PFSK-1 (cell line): ENCODE results near the gene OR1M1.

Experiments
- POLR2AphosphoS5 ChIP-seq: IDR thresholded peaks from 2 replicates; pipeline ENCODE4 v1.6.1; 2012; ENCODE audit warnings: low read depth, mild to moderate bottlenecking, control low read depth, low read length, moderate library complexity
- REST ChIP-seq, 2 experiments: IDR thresholded peaks; 2 replicates each; pipeline versions ENCODE4 v1.6.1 to v1.8.0; 2011 to 2012; ENCODE audit warnings: low read depth in 2 of 2, low read length in 2 of 2, control low read depth in 1 of 2, inconsistent platforms in 1 of 2, mild to moderate bottlenecking in 1 of 2, moderate library complexity in 1 of 2; ENCODE audit not compliant: insufficient read depth in 1 of 2
- SIN3A ChIP-seq: IDR thresholded peaks from 2 replicates; pipeline ENCODE4 v1.6.1; 2012; ENCODE audit warnings: mild to moderate bottlenecking, low read length, moderate library complexity, borderline replicate concordance; ENCODE audit not compliant: insufficient read depth
- TAF1 ChIP-seq: IDR thresholded peaks from 2 replicates; pipeline ENCODE4 v1.6.1; 2012; ENCODE audit warnings: low read length, control low read depth, borderline replicate concordance; ENCODE audit not compliant: insufficient read depth

DNA sequence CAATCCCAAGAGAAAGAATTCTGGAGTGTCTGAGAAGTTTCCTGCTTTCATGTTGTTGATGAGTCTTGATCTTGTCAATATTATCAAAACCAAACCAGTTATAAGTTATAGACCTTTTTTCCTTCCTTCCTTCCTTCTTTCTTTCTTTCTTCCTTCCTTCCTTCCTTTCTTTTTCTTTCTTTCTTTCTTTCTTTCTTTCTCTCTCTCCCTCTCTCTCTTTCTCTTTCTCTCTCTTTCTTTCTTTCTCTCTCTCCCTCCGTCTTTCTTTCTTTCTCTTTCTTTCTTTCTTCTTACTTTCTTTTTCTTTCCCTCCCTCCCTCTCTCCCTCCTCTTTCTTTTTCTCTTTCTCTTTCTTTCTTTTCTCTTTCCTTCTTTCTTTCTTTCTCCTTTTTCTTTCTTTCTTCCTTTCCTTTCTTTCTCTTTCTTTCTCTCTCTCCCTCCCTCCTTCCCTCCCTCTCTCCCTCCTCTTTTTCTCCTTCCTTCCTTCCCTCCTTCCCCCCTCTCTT is 40.1 kb downstream of the OR1M1 start, which contains the start of gene OR7G3:
- TF ChIP-seq POLR2AphosphoS5 (no peak), REST (IDR thresholded peaks at IDR 0.05; ENCODE audit: insufficient read depth in 1 of 2, low read depth in 2 of 2, low read length in 2 of 2) (no peak), TAF1 (no peak), SIN3A (no peak)
